Measurements from ENCODE around the gene SCAMP4.

The SCAMP4 gene

DNA sequence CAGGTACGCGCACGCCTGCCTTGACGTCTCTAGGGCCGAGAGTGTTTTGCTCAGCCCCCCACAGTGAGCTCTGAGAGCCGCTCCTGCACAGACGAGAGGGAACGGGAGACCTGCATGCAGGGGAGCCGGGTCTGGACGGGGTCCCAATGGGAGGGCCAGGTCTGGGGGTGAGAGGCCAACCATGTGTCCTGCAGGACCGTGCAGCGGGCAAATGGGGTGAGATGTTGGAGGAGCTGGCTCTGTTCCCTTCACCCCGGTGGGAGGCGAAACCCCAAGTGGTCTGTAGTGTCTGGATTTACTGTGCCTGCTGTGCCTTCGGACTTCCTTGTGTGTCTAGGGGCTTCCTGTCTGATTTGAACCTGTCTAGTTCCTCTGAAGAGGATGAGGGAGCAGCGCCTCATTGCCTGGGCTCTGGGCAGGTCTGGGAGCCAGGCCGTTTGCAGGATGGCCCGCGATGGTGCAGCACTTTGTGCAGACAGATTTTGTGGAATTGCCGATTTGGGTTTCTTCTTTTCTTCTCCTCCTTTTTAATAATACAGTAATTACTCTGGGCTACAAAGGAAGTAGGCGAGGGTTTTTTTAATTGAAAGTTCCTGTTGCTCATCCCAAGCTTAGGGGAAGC lies 37.8 kb downstream of the SCAMP4 start:
- H3K27ac ChIP-seq (ENCODE audit: low read depth, low read length, severe bottlenecking), result peak overlapping the region; percentile 77
- no peaks in the 10 kb centered on the region for H3K9me3 ChIP-seq (ENCODE audit: control insufficient read depth, low read length)
- H3K36me3 ChIP-seq (ENCODE audit: control insufficient read depth, insufficient read depth, low read length), result peaks cover 11% of the 10 kb centered on the region
- H3K4me1 ChIP-seq (ENCODE audit: control insufficient read depth, insufficient read depth, low read length, poor library complexity, severe bottlenecking), result peaks cover 10% of the 10 kb centered on the region
- WGBS, 2 experiments (ENCODE audit: insufficient coverage in 2 of 2), result 27 to 35% methylated on average over 16 to 17 of the region's 21 CpGs
- peak overlapping the region; percentile 85 for H3K4me3 ChIP-seq (ENCODE audit: extremely low read depth, insufficient read depth, low read length, poor library complexity, severe bottlenecking)

DNA sequence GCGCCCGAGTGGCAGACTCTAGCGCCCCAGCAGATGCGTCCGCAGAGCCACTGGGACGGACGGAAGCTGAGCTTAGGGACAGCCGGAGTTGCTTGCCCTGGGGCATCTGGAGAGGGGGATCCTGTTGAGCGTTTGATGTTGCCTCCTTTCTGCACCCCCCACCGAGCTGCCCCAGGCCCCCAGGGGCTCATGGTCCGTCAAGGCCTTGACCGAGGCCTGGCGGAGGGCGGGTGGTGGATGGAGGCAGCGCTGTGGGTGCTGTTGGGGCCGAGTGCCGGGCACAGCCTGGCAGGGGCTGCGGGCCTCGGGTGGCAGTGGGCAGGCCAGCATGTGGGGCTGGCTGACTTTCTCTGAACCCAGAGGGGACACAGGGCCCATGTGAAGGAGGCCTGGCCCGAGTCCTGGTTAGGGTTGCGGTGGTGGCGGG lies 38.5 kb downstream of the SCAMP4 start:
- WGBS, 2 experiments (ENCODE audit: insufficient coverage in 2 of 2), result 93 to 94% methylated on average over 19 to 20 of the region's 22 CpGs

DNA sequence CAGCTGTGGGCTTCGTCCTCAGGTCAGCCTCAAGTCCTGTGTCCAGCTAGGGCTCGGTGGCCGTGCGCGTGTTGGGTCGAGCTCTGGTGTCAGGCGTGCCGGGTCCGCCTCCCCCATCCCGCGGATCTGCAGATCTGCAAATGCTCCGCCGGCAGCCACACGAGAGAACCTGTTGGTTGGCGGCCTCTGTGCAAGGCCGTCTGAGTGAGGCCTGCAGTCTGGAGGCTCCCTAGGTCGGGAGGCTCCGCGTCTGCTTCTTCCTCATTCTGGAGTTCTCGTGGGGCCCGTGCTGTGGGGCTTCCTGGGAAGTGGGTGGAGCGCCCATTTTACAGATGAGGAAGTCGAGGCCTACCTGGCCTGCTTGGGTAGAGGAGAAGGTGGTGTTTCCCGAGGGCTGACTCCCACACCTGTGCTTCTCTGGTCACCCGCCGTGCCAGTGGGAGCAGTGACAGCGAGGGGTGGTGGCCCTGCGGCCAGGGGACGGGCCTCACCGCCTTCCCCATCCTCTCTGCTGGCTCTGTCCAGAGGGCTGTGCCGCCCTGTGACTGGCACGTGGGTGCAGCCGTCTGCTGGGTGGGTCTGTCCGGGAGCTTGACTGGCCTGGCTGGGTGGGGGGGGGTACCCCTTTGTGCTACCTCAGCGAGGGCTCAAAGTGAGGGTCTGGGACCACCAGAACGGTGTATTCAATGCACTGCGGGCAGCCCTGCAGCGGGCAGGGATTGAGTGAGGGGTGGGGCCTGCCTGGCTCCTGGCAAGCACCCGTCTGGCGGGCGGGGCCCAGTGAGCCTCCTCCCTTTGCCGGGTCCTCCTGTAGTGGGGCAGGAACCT lies 39.1 kb downstream of the SCAMP4 start:
- Histone ChIP-seq H3K4me3 (ENCODE audit: extremely low read depth, insufficient read depth, low read length, poor library complexity, severe bottlenecking) (no peak overlapping the region), H3K4me1 (ENCODE audit: control insufficient read depth, insufficient read depth, low read length, poor library complexity, severe bottlenecking) (peaks cover 10% of the 10 kb centered on the region), H3K9me3 (ENCODE audit: control insufficient read depth, low read length) (no peaks in the 10 kb centered on the region), H3K27ac (ENCODE audit: low read depth, low read length, severe bottlenecking) (no peak overlapping the region), H3K36me3 (ENCODE audit: control insufficient read depth, insufficient read depth, low read length) (peaks cover 16% of the 10 kb centered on the region)
- 93 to 95% methylated on average over 32 to 40 of the region's 42 CpGs for WGBS, 2 experiments (ENCODE audit: insufficient coverage in 2 of 2)

More for the DNA sequence above, 38.5 kb downstream of the SCAMP4 start:
- Histone ChIP-seq H3K36me3 (ENCODE audit: control insufficient read depth, insufficient read depth, low read length) (peaks cover 11% of the 10 kb centered on the region), H3K27ac (ENCODE audit: low read depth, low read length, severe bottlenecking) (no peak overlapping the region), H3K9me3 (ENCODE audit: control insufficient read depth, low read length) (no peaks in the 10 kb centered on the region), H3K4me3 (ENCODE audit: extremely low read depth, insufficient read depth, low read length, poor library complexity, severe bottlenecking) (no peak overlapping the region), H3K4me1 (ENCODE audit: control insufficient read depth, insufficient read depth, low read length, poor library complexity, severe bottlenecking) (peaks cover 10% of the 10 kb centered on the region)

DNA sequence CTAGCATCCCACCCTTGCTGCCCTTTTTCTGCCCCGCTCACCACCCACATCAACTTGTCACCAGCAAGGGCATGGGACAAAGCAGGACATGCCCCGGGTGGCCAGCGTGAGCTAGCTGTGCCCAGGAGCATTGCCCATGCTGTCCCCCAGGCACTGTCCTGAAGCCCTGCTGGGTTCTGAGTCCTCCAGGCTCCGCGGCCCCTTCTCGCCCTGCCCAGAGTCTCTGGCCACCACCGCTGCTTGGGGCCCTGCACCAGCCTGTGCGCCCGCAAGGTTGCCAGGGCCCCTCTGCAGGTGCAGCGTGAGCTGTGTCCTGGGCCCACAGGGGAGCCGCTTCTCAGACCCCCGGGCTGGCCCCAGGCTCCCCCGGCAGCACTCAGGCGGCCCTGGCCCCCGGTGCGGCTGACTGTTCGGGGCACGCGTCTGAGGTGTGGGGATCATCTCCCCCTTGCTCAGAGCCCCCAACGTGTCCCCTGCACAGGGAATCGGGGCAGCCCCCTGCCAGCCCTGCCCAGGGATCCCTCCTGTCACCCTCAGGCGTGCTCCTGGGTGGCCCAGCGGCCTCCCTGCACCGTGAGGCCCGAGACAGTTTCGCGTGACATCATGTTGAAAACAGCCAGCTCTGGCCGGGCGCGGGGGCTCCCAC lies 39.8 kb downstream of the SCAMP4 start:
- H3K4me1 ChIP-seq (ENCODE audit: control insufficient read depth, insufficient read depth, low read length, poor library complexity, severe bottlenecking), result peaks cover 4% of the 10 kb centered on the region
- 96% methylated on average over 23 to 28 of the region's 30 CpGs for WGBS, 2 experiments (ENCODE audit: insufficient coverage in 2 of 2)
- H3K4me3 ChIP-seq (ENCODE audit: extremely low read depth, insufficient read depth, low read length, poor library complexity, severe bottlenecking), result no peak overlapping the region
- peaks cover 24% of the 10 kb centered on the region for H3K36me3 ChIP-seq (ENCODE audit: control insufficient read depth, insufficient read depth, low read length)
- no peaks in the 10 kb centered on the region for H3K9me3 ChIP-seq (ENCODE audit: control insufficient read depth, low read length)
- no peak overlapping the region for H3K27ac ChIP-seq (ENCODE audit: low read depth, low read length, severe bottlenecking)

DNA sequence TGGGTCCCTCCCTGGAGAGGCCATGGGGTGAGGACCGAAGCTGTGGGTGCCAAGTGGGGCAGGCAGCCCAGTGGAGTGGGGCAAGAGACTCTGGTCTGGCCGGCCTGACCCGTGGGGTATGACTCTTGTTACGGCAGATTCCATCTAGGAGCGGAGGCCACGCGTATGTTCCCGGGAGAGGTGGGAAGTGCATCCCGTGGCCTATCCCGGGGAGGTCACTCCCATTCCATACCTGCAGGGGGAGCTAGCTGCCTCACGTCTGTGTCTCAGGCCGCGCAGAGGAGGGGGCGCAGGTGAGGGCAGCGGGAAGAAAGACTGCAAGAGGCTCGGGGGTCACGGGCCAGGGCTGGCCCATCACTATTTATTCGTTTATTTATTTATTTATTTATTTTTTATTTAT lies 40.7 kb downstream of the SCAMP4 start:
- Histone ChIP-seq H3K27ac (ENCODE audit: low read depth, low read length, severe bottlenecking) (no peak overlapping the region), H3K36me3 (ENCODE audit: control insufficient read depth, insufficient read depth, low read length) (peaks cover 32% of the 10 kb centered on the region), H3K4me3 (ENCODE audit: extremely low read depth, insufficient read depth, low read length, poor library complexity, severe bottlenecking) (no peak overlapping the region), H3K9me3 (ENCODE audit: control insufficient read depth, low read length) (no peaks in the 10 kb centered on the region), H3K4me1 (ENCODE audit: control insufficient read depth, insufficient read depth, low read length, poor library complexity, severe bottlenecking) (peaks cover 3% of the 10 kb centered on the region)
- 79 to 81% methylated on average over 13 of the region's 18 CpGs for WGBS, 2 experiments (ENCODE audit: insufficient coverage in 2 of 2)

DNA sequence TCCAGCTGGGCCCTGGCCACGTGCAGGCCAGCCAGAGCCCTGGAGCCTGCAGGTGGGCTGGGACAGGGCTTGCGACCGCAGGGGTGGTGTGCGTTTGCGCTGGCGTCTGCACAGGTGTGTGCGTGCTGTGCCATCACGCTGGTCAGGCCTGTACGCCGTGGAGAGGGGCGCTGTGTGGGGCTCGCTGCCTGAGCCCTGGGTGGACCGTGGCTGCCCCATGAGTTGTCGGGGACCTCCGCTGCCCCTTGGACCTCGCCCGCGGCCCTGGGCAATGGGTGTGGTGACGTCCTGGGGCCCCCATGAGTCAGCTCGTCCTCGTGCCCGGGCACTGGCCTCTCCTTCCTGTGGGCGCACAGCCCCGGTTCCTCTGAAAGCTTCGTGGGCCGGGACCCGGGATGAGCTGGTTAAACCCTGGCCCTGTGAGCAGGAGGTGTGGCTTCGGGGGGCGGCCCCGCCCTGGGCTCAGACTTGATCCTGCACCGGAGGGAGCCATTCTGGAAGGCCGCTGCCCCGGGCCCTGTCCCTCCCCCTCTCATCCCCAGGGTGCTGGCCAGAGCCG lies 42.5 kb downstream of the SCAMP4 start:
- Histone ChIP-seq H3K36me3 (ENCODE audit: control insufficient read depth, insufficient read depth, low read length) (peaks cover 45% of the 10 kb centered on the region), H3K4me3 (ENCODE audit: extremely low read depth, insufficient read depth, low read length, poor library complexity, severe bottlenecking) (no peak overlapping the region), H3K9me3 (ENCODE audit: control insufficient read depth, low read length) (no peaks in the 10 kb centered on the region), H3K27ac (ENCODE audit: low read depth, low read length, severe bottlenecking) (no peak overlapping the region), H3K4me1 (ENCODE audit: control insufficient read depth, insufficient read depth, low read length, poor library complexity, severe bottlenecking) (peaks cover 3% of the 10 kb centered on the region)
- WGBS, 2 experiments (ENCODE audit: insufficient coverage in 2 of 2), result 91 to 94% methylated on average over 28 to 32 of the region's 34 CpGs

DNA sequence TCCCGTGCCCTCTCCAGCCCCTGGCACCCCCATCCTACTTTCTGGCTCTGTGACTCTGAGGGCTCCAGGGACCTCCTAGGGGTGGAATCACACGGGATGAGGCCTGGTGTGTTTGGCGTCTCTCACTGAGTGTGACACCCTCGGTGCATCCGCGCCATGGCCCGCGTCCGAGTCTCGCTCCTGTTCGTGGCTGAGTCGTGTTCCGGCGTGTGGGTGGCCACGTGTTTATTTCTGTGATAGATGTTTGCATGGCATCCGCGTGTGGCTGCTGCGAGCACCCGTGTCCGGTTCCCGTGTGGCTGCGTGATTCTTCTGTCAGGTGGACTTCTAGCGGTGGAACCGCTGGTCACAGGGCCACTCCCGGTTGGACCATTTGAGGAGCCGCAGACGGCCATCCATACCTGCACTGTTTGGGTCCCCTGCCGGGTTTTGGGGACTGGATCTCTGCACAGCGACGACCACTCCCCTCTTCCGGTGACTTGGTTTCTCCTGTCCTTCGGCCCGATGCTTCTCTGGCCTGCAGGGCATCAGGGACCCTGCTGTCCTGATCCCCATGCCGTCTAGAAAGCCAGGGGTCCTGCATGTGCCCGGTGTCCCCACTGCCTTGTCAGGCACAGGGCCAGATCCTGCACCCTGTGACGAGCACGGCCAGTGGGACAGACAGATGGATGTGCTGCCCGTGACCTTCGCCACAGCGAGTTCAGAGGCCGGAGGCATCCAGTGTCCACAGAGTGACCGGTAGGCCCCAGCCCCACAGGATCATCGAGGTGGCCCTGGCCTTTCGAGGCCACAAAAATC lies 44.3 kb downstream of the SCAMP4 start:
- no peak overlapping the region for H3K4me3 ChIP-seq (ENCODE audit: extremely low read depth, insufficient read depth, low read length, poor library complexity, severe bottlenecking)
- no peaks in the 10 kb centered on the region for H3K9me3 ChIP-seq (ENCODE audit: control insufficient read depth, low read length)
- H3K4me1 ChIP-seq (ENCODE audit: control insufficient read depth, insufficient read depth, low read length, poor library complexity, severe bottlenecking), result no peaks in the 10 kb centered on the region
- no peak overlapping the region for H3K27ac ChIP-seq (ENCODE audit: low read depth, low read length, severe bottlenecking)
- H3K36me3 ChIP-seq (ENCODE audit: control insufficient read depth, insufficient read depth, low read length), result peaks cover 60% of the 10 kb centered on the region
- WGBS, 2 experiments (ENCODE audit: insufficient coverage in 2 of 2), result 96 to 97% methylated on average over 41 to 42 of the region's 44 CpGs

DNA sequence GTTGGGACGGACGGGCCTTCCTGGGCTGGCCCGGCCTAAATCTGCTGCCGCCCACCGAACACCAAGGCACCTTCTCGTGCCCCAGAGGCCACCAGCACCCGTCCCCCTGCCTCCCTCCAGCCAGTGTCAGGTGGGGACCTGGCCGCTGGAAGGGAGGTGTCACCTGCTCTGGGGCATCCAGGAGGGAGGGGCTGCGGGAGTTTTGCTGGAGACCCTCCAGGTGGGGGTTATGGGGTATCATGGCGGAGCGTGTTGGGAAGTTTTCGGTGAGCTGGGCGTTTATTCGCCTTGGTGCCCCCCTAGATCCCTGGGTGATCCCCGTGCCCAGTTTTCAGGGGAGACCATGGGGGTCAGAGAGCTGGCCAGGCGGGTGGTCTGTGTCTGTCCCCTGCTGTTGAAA lies 45.4 kb downstream of the SCAMP4 start:
- H3K9me3 ChIP-seq (ENCODE audit: control insufficient read depth, low read length), result no peaks in the 10 kb centered on the region
- no peak overlapping the region for H3K4me3 ChIP-seq (ENCODE audit: extremely low read depth, insufficient read depth, low read length, poor library complexity, severe bottlenecking)
- H3K4me1 ChIP-seq (ENCODE audit: control insufficient read depth, insufficient read depth, low read length, poor library complexity, severe bottlenecking), result no peaks in the 10 kb centered on the region
- 94 to 98% methylated on average over 10 to 16 of the region's 16 CpGs for WGBS, 2 experiments (ENCODE audit: insufficient coverage in 2 of 2)
- H3K27ac ChIP-seq (ENCODE audit: low read depth, low read length, severe bottlenecking), result no peak overlapping the region
- H3K36me3 ChIP-seq (ENCODE audit: control insufficient read depth, insufficient read depth, low read length), result peaks cover 60% of the 10 kb centered on the region

DNA sequence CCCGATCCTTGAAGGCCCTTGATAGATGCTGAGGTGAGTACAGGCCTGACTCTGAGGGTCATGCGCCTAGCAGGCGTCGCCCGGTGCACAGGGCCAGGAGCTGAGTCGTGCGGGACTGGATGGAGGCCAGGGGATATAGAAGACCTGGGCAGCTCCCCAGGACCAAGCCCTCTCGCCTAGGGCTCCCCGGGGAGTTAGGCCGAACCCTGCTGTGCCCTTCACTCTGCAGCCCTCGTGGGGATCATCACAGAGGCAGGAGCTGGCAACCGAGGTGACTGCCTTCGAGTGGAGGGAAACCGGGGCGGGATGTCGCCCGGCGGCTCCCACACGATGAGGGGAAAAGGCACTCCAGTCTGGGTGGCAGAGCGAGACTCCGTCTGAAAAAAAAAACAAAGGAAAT lies 47.4 kb downstream of the SCAMP4 start:
- H3K27ac ChIP-seq (ENCODE audit: low read depth, low read length, severe bottlenecking), result no peak overlapping the region
- no peak overlapping the region for H3K4me3 ChIP-seq (ENCODE audit: extremely low read depth, insufficient read depth, low read length, poor library complexity, severe bottlenecking)
- 97 to 98% methylated on average over 18 to 21 of the region's 21 CpGs for WGBS, 2 experiments (ENCODE audit: insufficient coverage in 2 of 2)
- no peaks in the 10 kb centered on the region for H3K4me1 ChIP-seq (ENCODE audit: control insufficient read depth, insufficient read depth, low read length, poor library complexity, severe bottlenecking)
- H3K9me3 ChIP-seq (ENCODE audit: control insufficient read depth, low read length), result no peaks in the 10 kb centered on the region
- H3K36me3 ChIP-seq (ENCODE audit: control insufficient read depth, insufficient read depth, low read length), result peaks cover 51% of the 10 kb centered on the region

DNA sequence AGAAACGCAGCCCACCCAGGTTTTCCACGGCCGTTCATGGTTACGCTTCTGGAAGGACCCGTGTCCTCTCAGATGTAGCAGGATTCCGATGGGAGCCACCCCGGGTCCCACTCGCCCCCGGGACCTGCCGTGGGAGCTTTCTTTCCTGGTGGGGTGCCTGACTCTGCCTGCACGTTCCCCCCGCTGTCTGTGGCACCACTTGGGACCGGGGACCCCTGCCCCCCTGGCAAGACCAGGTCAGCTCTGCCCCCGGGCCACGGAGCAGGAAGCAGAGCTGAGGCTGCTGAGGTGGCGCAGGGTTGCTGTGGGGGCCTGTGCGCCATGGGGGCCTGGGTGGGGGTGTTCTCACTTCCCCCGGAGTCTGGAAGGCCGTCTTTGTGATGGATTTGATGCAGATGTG lies 47.8 kb downstream of the SCAMP4 start:
- Histone ChIP-seq H3K36me3 (ENCODE audit: control insufficient read depth, insufficient read depth, low read length) (peaks cover 48% of the 10 kb centered on the region), H3K9me3 (ENCODE audit: control insufficient read depth, low read length) (no peaks in the 10 kb centered on the region), H3K4me1 (ENCODE audit: control insufficient read depth, insufficient read depth, low read length, poor library complexity, severe bottlenecking) (no peaks in the 10 kb centered on the region), H3K27ac (ENCODE audit: low read depth, low read length, severe bottlenecking) (no peak overlapping the region), H3K4me3 (ENCODE audit: extremely low read depth, insufficient read depth, low read length, poor library complexity, severe bottlenecking) (no peak overlapping the region)
- 96 to 99% methylated on average over 14 to 18 of the region's 19 CpGs for WGBS, 2 experiments (ENCODE audit: insufficient coverage in 2 of 2)
